Fibroblast of skin of left biceps (primary cell): ENCODE measurements around the gene KRTAP1-3.
"Not testable (repeated sequence)": the region's sequence is repeated elsewhere in the genome, so short reads cannot be mapped to it uniquely, and the experiment has no call there.

ENCODE experiments used
- DNase-seq, 2 experiments: peaks; one replicate each; pipeline ENCODE4 v3.0.0-alpha.2; 2013; ENCODE audit warnings: low read depth in 2 of 2

Gene KRTAP1-3

GRCh38 chr17:41010441-41010840 lies 24.2 kb downstream of the KRTAP1-3 start:
- DNase-seq: no peak

- DNase-seq: no peak
These were observed 24.7 kb downstream of the KRTAP1-3 start for GRCh38 chr17:41009936-41010335.

- no peak for DNase-seq
These were observed 25.3 kb downstream of the KRTAP1-3 start for GRCh38 chr17:41009301-41009760.

- no peak for DNase-seq
These were observed 25.9 kb downstream of the KRTAP1-3 start, which contains the start of gene KRTAP3-1 for GRCh38 chr17:41008811-41009210. Gene KRTAP3-1 (minus strand): TSS chr17:41009128. CDS start chr17:41009074, 54 bp downstream.

- no peak for DNase-seq
These were observed 30.3 kb downstream of the KRTAP1-3 start for GRCh38 chr17:41004397-41004796.

- DNase-seq: no peak
These were observed 30.7 kb downstream of the KRTAP1-3 start for GRCh38 chr17:41003926-41004325.

- no peak for DNase-seq
These were observed 31.9 kb downstream of the KRTAP1-3 start for GRCh38 chr17:41002814-41003213.

- no peak for DNase-seq
These were observed 32.9 kb downstream of the KRTAP1-3 start for GRCh38 chr17:41001795-41002194.

GRCh38 chr17:40999563-40999962 lies 35.1 kb downstream of the KRTAP1-3 start, which contains the start of gene KRTAP3-2:
Gene KRTAP3-2 (minus strand): TSS chr17:40999906. CDS start chr17:40999853, 53 bp downstream.
- not testable (repeated sequence) for DNase-seq

GRCh38 chr17:40997361-40997760 lies 37.3 kb downstream of the KRTAP1-3 start:
- no peak for DNase-seq

- DNase-seq: no peak
These were observed 37.8 kb downstream of the KRTAP1-3 start for GRCh38 chr17:40996829-40997228.

GRCh38 chr17:40995116-40995515 lies 39.6 kb downstream of the KRTAP1-3 start:
- DNase-seq: no peak

- no peak for DNase-seq
These were observed 40.8 kb downstream of the KRTAP1-3 start, which contains the start of gene KRTAP3-3 for GRCh38 chr17:40993839-40994238. Gene KRTAP3-3 (minus strand): TSS chr17:40994164. CDS start chr17:40994097, 67 bp downstream.

GRCh38 chr17:40993084-40993483 lies 41.6 kb downstream of the KRTAP1-3 start:
- DNase-seq: no peak

- DNase-seq: no peak
These were observed 42.0 kb downstream of the KRTAP1-3 start for GRCh38 chr17:40992666-40993065.

GRCh38 chr17:40986920-40987319 lies 47.8 kb downstream of the KRTAP1-3 start:
- no peak for DNase-seq

- DNase-seq: no peak
These were observed 50.4 kb downstream of the KRTAP1-3 start, which contains the start of gene KRT40 for GRCh38 chr17:40984226-40984625. Gene KRT40 (minus strand): TSS chr17:40984326. CDS start chr17:40984273, 53 bp downstream.
